ENCODE measurements around the gene ITPR1.
A peak's percentile ranks its signal among the peaks of the same experiment; 100 is the strongest.

Gene ITPR1

GRCh38 chr3:4741106-4741403, 247.9 kb downstream of the ITPR1 start:
- H3K27me3 Mint-ChIP-seq (ENCODE audit: low read depth), result no peaks in the 10 kb centered on the region
- peaks cover 49% of the 10 kb centered on the region for H3K36me3 Mint-ChIP-seq (ENCODE audit: low read depth)
- peaks cover 78% of the 10 kb centered on the region for H3K4me1 Mint-ChIP-seq (ENCODE audit: low read depth)
- peak overlapping the region; percentile 92 for H3K27ac Mint-ChIP-seq
- H3K4me3 Mint-ChIP-seq, result peak overlapping the region; percentile 32
- H3K9me3 Mint-ChIP-seq, result peaks cover 14% of the 10 kb centered on the region

- H3K9me3 Mint-ChIP-seq, result peaks cover 14% of the 10 kb centered on the region
- H3K36me3 Mint-ChIP-seq (ENCODE audit: low read depth), result peaks cover 49% of the 10 kb centered on the region
- no peaks in the 10 kb centered on the region for H3K27me3 Mint-ChIP-seq (ENCODE audit: low read depth)
- no peak overlapping the region for H3K4me3 Mint-ChIP-seq
- peaks cover 73% of the 10 kb centered on the region for H3K4me1 Mint-ChIP-seq (ENCODE audit: low read depth)
- H3K27ac Mint-ChIP-seq, result peak overlapping the region; percentile 92
Measured at GRCh38 chr3:4741404-4742307, 248.5 kb downstream of the ITPR1 start.

- H3K27ac Mint-ChIP-seq, result no peak overlapping the region
- H3K27me3 Mint-ChIP-seq (ENCODE audit: low read depth), result no peaks in the 10 kb centered on the region
- H3K4me1 Mint-ChIP-seq (ENCODE audit: low read depth), result peaks cover 70% of the 10 kb centered on the region
- peaks cover 50% of the 10 kb centered on the region for H3K36me3 Mint-ChIP-seq (ENCODE audit: low read depth)
- H3K4me3 Mint-ChIP-seq, result no peak overlapping the region
- peaks cover 10% of the 10 kb centered on the region for H3K9me3 Mint-ChIP-seq
Measured at GRCh38 chr3:4742359-4742758, 249.2 kb downstream of the ITPR1 start.

- peaks cover 48% of the 10 kb centered on the region for H3K36me3 Mint-ChIP-seq (ENCODE audit: low read depth)
- H3K4me1 Mint-ChIP-seq (ENCODE audit: low read depth), result peaks cover 60% of the 10 kb centered on the region
- H3K9me3 Mint-ChIP-seq, result peaks cover 5% of the 10 kb centered on the region
- no peak overlapping the region for H3K27ac Mint-ChIP-seq
- no peak overlapping the region for H3K4me3 Mint-ChIP-seq
- no peaks in the 10 kb centered on the region for H3K27me3 Mint-ChIP-seq (ENCODE audit: low read depth)
Measured at GRCh38 chr3:4743371-4743770, 250.2 kb downstream of the ITPR1 start.

GRCh38 chr3:4744405-4745234, 251.5 kb downstream of the ITPR1 start:
- Mint-ChIP-seq H3K27ac (no peak overlapping the region), H3K4me1 (ENCODE audit: low read depth) (peaks cover 62% of the 10 kb centered on the region), H3K27me3 (ENCODE audit: low read depth) (no peaks in the 10 kb centered on the region), H3K4me3 (no peak overlapping the region), H3K36me3 (ENCODE audit: low read depth) (peaks cover 51% of the 10 kb centered on the region), H3K9me3 (peaks cover 9% of the 10 kb centered on the region)

GRCh38 chr3:4745235-4745610, 252.1 kb downstream of the ITPR1 start:
- Mint-ChIP-seq H3K4me1 (ENCODE audit: low read depth) (peaks cover 59% of the 10 kb centered on the region), H3K36me3 (ENCODE audit: low read depth) (peaks cover 49% of the 10 kb centered on the region), H3K4me3 (no peak overlapping the region), H3K27ac (no peak overlapping the region), H3K27me3 (ENCODE audit: low read depth) (no peaks in the 10 kb centered on the region), H3K9me3 (peaks cover 5% of the 10 kb centered on the region)

- H3K27me3 Mint-ChIP-seq (ENCODE audit: low read depth), result no peaks in the 10 kb centered on the region
- peak overlapping the region; percentile 60 for H3K27ac Mint-ChIP-seq
- peaks cover 53% of the 10 kb centered on the region for H3K36me3 Mint-ChIP-seq (ENCODE audit: low read depth)
- peaks cover 5% of the 10 kb centered on the region for H3K9me3 Mint-ChIP-seq
- H3K4me3 Mint-ChIP-seq, result no peak overlapping the region
- H3K4me1 Mint-ChIP-seq (ENCODE audit: low read depth), result peaks cover 58% of the 10 kb centered on the region
Measured at GRCh38 chr3:4746241-4746958, 253.3 kb downstream of the ITPR1 start.

- Mint-ChIP-seq H3K27ac (no peak overlapping the region), H3K4me3 (no peak overlapping the region), H3K9me3 (peaks cover 11% of the 10 kb centered on the region), H3K4me1 (ENCODE audit: low read depth) (peaks cover 63% of the 10 kb centered on the region), H3K36me3 (ENCODE audit: low read depth) (peaks cover 57% of the 10 kb centered on the region), H3K27me3 (ENCODE audit: low read depth) (no peaks in the 10 kb centered on the region)
Measured at GRCh38 chr3:4748127-4748526, 255.0 kb downstream of the ITPR1 start.

GRCh38 chr3:4748701-4749378, 255.7 kb downstream of the ITPR1 start:
- Mint-ChIP-seq H3K4me3 (no peak overlapping the region), H3K9me3 (peaks cover 11% of the 10 kb centered on the region), H3K27me3 (ENCODE audit: low read depth) (no peaks in the 10 kb centered on the region), H3K4me1 (ENCODE audit: low read depth) (peaks cover 65% of the 10 kb centered on the region), H3K36me3 (ENCODE audit: low read depth) (peaks cover 60% of the 10 kb centered on the region), H3K27ac (no peak overlapping the region)

- H3K36me3 Mint-ChIP-seq (ENCODE audit: low read depth), result peaks cover 63% of the 10 kb centered on the region
- peaks cover 68% of the 10 kb centered on the region for H3K4me1 Mint-ChIP-seq (ENCODE audit: low read depth)
- H3K27ac Mint-ChIP-seq, result peak overlapping the region; percentile 33
- H3K4me3 Mint-ChIP-seq, result no peak overlapping the region
- H3K9me3 Mint-ChIP-seq, result peaks cover 11% of the 10 kb centered on the region
- H3K27me3 Mint-ChIP-seq (ENCODE audit: low read depth), result no peaks in the 10 kb centered on the region
Measured at GRCh38 chr3:4749567-4750002, 256.4 kb downstream of the ITPR1 start.

GRCh38 chr3:4750306-4750968, 257.3 kb downstream of the ITPR1 start:
- peak overlapping the region; percentile 92 for H3K27ac Mint-ChIP-seq
- peaks cover 11% of the 10 kb centered on the region for H3K9me3 Mint-ChIP-seq
- no peaks in the 10 kb centered on the region for H3K27me3 Mint-ChIP-seq (ENCODE audit: low read depth)
- peak overlapping the region; percentile 69 for H3K4me3 Mint-ChIP-seq
- peaks cover 68% of the 10 kb centered on the region for H3K4me1 Mint-ChIP-seq (ENCODE audit: low read depth)
- peaks cover 62% of the 10 kb centered on the region for H3K36me3 Mint-ChIP-seq (ENCODE audit: low read depth)

- H3K4me1 Mint-ChIP-seq (ENCODE audit: low read depth), result peaks cover 71% of the 10 kb centered on the region
- H3K27ac Mint-ChIP-seq, result peak overlapping the region; percentile 92
- peak overlapping the region; percentile 69 for H3K4me3 Mint-ChIP-seq
- no peaks in the 10 kb centered on the region for H3K27me3 Mint-ChIP-seq (ENCODE audit: low read depth)
- peaks cover 11% of the 10 kb centered on the region for H3K9me3 Mint-ChIP-seq
- H3K36me3 Mint-ChIP-seq (ENCODE audit: low read depth), result peaks cover 64% of the 10 kb centered on the region
Measured at GRCh38 chr3:4751029-4751501, 257.9 kb downstream of the ITPR1 start.

- peaks cover 61% of the 10 kb centered on the region for H3K36me3 Mint-ChIP-seq (ENCODE audit: low read depth)
- H3K4me3 Mint-ChIP-seq, result no peak overlapping the region
- no peaks in the 10 kb centered on the region for H3K27me3 Mint-ChIP-seq (ENCODE audit: low read depth)
- H3K27ac Mint-ChIP-seq, result peak overlapping the region; percentile 67
- peaks cover 76% of the 10 kb centered on the region for H3K4me1 Mint-ChIP-seq (ENCODE audit: low read depth)
- peaks cover 14% of the 10 kb centered on the region for H3K9me3 Mint-ChIP-seq
Measured at GRCh38 chr3:4751502-4752101, 258.5 kb downstream of the ITPR1 start.
